NCI-H1048 (cell line): ENCODE results near the gene FBN3.

Experiments used
- DNase-seq: peaks from one replicate; lab custom pipeline; 2025; lab: John Stamatoyannopoulos, UW

FBN3 gene

GRCh38 chr19:8089664-8090601 is 59.5 kb downstream of the FBN3 start:
- DNase-seq, result no peak

- no peak for DNase-seq
Observed at GRCh38 chr19:8088752-8089663, 60.4 kb downstream of the FBN3 start.

GRCh38 chr19:8087876-8088275 is 61.5 kb downstream of the FBN3 start:
- DNase-seq, result no peak

- DNase-seq, result no peak
Observed at GRCh38 chr19:8086849-8087248, 62.5 kb downstream of the FBN3 start.

GRCh38 chr19:8085598-8086408 is 63.6 kb downstream of the FBN3 start:
- no peak for DNase-seq

- DNase-seq, result no peak
Observed at GRCh38 chr19:8084152-8084551, 65.2 kb downstream of the FBN3 start.

- DNase-seq, result no peak
Observed at GRCh38 chr19:8083141-8083540, 66.3 kb downstream of the FBN3 start.

GRCh38 chr19:8081569-8082550 is 67.5 kb downstream of the FBN3 start:
- no peak for DNase-seq

GRCh38 chr19:8080832-8081231 is 68.6 kb downstream of the FBN3 start:
- no peak for DNase-seq

GRCh38 chr19:8079988-8080387 is 69.4 kb downstream of the FBN3 start:
- no peak for DNase-seq

GRCh38 chr19:8075158-8076074 is 74.0 kb downstream of the FBN3 start:
- DNase-seq, result no peak

- no peak for DNase-seq
Observed at GRCh38 chr19:8074501-8074900, 74.9 kb downstream of the FBN3 start.

- DNase-seq, result no peak
Observed at GRCh38 chr19:8071912-8072311, 77.5 kb downstream of the FBN3 start.

- no peak for DNase-seq
Observed at GRCh38 chr19:8069096-8069973, 80.1 kb downstream of the FBN3 start.

GRCh38 chr19:8065875-8066261 is 83.5 kb downstream of the FBN3 start:
- DNase-seq, result no peak

GRCh38 chr19:8064911-8065874 is 84.2 kb downstream of the FBN3 start:
- no peak for DNase-seq

GRCh38 chr19:8057545-8058270 is 91.7 kb downstream of the FBN3 start:
- no peak for DNase-seq
